Stimulated activated naive CD8-positive, alpha-beta T cell treated with anti-CD3 and anti-CD28 coated beads, Interleukin-15, Interleukin-2, amounts not matched to agents 100 U/mL and 50 U/mL, for 24 hours (primary cell): ENCODE data around the gene WIPF2.

Source experiments
- ATAC-seq: fragments of 150-1000 bp; cut with Tn5 transposase; one replicate; pipeline ENCODE4 v1.10.0; 2021
- DNase-seq: peaks from one replicate; pipeline ENCODE4 v3.0.0; 2021

WIPF2 gene

GRCh38 chr17:40313668-40314583 is 94.8 kb downstream of the WIPF2 start:
- no peak for ATAC-seq

GRCh38 chr17:40314584-40314956 is 95.5 kb downstream of the WIPF2 start:
- DNase-seq (peak; percentile 89), ATAC-seq (peak; percentile 57)

More at GRCh38 chr17:40313668-40314583, 94.8 kb downstream of the WIPF2 start:
- no peak for DNase-seq

GRCh38 chr17:40315206-40315605 is 96.1 kb downstream of the WIPF2 start:
- no peak for ATAC-seq

GRCh38 chr17:40315678-40316570 is 96.8 kb downstream of the WIPF2 start:
- no peak for ATAC-seq
- no peak for DNase-seq

More at GRCh38 chr17:40315206-40315605, 96.1 kb downstream of the WIPF2 start:
- DNase-seq, result no peak

- DNase-seq (no peak), ATAC-seq (no peak)
Observed at GRCh38 chr17:40316571-40317344, 97.7 kb downstream of the WIPF2 start.

GRCh38 chr17:40317345-40317873 is 98.3 kb downstream of the WIPF2 start:
- ATAC-seq, result no peak
- DNase-seq, result peak; percentile 61

GRCh38 chr17:40317880-40318829 is 99.1 kb downstream of the WIPF2 start:
- ATAC-seq, result peak; percentile 70
- peak; percentile 92 for DNase-seq

- DNase-seq (no peak), ATAC-seq (no peak)
Observed at GRCh38 chr17:40318830-40319391, 99.8 kb downstream of the WIPF2 start.

- ATAC-seq (no peak), DNase-seq (peak; percentile 76)
Observed at GRCh38 chr17:40319651-40320540, 100.8 kb downstream of the WIPF2 start.

- DNase-seq, result peak; percentile 42
Observed at GRCh38 chr17:40320756-40321523, 101.8 kb downstream of the WIPF2 start.

GRCh38 chr17:40321524-40321929 is 102.4 kb downstream of the WIPF2 start:
- ATAC-seq, result no peak
- no peak for DNase-seq

More at GRCh38 chr17:40320756-40321523, 101.8 kb downstream of the WIPF2 start:
- no peak for ATAC-seq

- ATAC-seq (no peak), DNase-seq (no peak)
Observed at GRCh38 chr17:40321961-40322357, 102.9 kb downstream of the WIPF2 start.

GRCh38 chr17:40322358-40323315 is 103.5 kb downstream of the WIPF2 start:
- ATAC-seq, result peak; percentile 34
- DNase-seq, result peak; percentile 85

- peak; percentile 81 for DNase-seq
- peak; percentile 55 for ATAC-seq
Observed at GRCh38 chr17:40323391-40324381, 104.6 kb downstream of the WIPF2 start.

GRCh38 chr17:40325156-40326013 is 106.3 kb downstream of the WIPF2 start:
- peak; percentile 48 for DNase-seq
- ATAC-seq, result no peak
